Stimulated activated CD8-positive, alpha-beta memory T cell treated with anti-CD3 and anti-CD28 coated beads, Interleukin-15, amount 100 ng/mL, for 4 hours (primary cell): Measurements from ENCODE around the gene LIN28B.
"Not testable (repeated sequence)": the region's sequence is repeated elsewhere in the genome, so short reads cannot be mapped to it uniquely, and the experiment has no call there.

Experiments used
- DNase-seq, 2 donors: peaks; one replicate each; pipeline ENCODE4 v3.0.0-alpha.2; 2020; ENCODE audit warnings: low read depth in 2 of 2

LIN28B gene

GRCh38 chr6:105013459-105013858 is 56.6 kb downstream of the LIN28B start:
- DNase-seq: not testable (repeated sequence)

DNA sequence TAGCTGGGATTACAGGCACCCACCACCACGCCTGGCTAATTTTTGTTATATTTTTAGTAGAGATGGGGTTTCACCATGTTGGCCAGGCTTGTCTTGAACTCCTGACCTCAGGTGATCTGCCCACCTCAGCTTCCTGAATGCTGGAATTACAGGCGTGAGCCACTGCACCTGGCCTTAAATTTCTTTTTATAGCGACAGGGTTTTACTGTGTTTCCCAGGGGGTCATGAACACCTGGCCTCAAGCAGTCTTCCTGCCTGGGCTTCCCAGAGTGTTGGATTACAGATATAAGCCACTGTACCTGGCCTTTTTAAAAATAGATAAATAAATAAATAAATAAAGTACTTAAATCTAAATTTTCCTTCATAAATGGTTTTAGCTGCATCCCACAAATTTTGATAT is 57.5 kb downstream of the LIN28B start:
- no peak for DNase-seq

GRCh38 chr6:105014954-105015353 is 58.0 kb downstream of the LIN28B start:
- DNase-seq: no peak

DNA sequence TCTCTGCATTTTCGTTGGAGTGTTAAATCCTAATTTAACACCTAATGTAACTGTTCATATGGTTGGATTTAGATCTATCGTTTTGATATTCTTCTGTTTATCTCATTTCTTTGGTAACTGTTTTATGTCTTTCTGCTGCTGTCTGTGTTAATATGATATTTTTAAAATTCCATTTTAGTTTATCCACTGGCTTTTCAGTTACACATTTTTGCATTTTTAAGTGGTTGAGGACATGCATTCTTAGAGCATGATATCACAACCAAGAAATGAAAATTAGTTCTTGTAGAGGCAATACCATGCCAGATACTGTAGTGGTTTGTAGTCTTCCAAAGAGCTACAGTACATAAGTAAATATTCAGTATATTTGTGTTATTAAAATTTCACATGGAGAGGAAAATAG is 58.6 kb downstream of the LIN28B start:
- no peak for DNase-seq

DNA sequence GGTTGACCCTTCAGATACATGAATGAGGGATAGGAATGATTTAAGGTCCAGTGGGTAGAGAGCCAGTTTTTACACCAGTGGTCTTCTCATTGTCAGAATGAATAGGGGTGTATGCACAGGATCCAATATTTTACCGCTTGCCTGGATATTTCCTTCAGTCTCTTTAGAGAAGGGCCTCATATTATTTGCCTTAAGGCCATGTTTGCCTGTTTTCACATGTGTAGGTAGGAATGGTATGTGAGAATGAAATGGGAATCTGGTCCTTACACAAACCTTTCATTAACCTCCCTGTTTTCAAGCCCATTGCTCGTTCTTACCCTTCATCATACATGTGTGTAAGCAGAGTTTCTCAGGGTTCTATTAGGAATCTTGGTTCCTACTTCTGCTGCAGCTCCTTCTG is 62.4 kb downstream of the LIN28B start:
- no peak for DNase-seq

DNA sequence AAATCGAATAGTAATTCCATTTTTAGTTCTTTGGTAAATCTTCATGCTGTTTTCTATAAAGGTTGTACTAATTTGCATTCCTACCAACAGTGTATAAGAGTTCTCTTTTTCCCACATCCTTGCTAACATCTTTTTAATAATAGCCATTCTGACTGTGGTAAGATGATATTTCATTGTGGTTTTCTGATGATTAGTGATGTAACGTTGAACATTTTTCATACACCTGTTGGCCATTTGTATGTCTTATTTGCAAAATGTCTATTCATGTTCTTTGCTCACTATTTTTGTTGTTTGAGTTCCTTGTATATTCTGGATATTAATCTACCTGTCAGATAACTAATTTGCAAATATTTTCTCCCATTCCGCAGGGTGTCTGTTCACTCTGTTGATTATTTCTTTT is 64.5 kb downstream of the LIN28B start:
- no peak for DNase-seq

DNA sequence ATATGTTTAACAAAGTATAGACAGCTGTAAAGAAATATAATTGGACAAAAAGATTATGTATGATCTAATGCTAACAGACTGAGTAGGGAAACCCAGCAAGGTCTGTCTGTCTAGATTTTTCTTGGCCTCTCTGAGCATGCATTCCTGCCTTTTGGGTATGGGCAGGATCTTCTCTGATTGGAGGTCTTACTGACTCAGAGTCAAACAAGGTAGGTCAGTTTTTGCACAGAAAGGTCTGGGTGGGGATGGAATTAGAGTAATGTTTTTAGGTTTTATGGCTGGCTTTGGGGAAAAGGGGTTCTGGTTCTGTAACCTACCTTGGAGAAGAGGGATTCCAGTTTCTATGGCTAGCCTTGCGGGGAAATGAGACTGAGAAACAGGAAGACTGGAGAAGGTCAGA is 65.5 kb downstream of the LIN28B start:
- DNase-seq: no peak

- no peak for DNase-seq
Observed at GRCh38 chr6:105024803-105025202, 67.9 kb downstream of the LIN28B start.

DNA sequence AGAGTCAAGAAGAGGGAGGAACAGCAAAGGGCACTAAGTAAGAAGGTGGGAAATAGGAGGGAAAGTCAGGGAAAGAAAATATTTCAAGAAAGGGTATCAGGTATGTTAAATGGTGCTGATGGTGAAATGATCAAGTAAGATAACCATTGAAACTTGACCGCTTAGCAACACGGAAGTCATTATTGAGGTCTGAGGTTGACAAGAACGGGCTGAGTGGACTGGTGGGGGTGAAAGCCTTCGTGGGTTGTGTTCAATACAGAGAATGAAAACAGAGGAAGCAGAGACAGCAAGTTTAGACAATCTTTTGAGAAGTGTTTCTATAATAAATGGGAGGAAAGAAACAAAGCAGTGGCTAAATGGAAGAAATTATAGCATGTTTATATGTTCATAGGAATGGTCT is 72.0 kb downstream of the LIN28B start:
- no peak for DNase-seq

DNA sequence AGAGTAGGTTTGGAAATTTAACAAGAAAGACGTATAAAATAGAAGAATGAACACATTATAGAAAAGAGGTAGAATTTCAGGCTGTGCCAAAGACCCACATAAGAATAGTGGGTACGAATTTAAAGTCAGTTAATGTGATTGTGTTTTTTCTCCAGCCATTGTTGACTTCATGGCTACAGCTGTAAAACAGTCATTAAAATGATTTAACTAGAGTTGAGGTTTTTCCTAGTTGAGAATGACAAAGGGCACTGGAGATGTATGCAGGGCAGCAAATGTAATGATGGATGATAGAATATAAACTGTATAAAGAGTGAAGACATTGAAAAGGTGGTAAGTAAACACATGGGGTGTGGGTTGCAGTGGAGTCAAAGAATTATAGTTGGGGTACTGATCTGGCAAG is 72.7 kb downstream of the LIN28B start:
- no peak for DNase-seq

- no peak for DNase-seq
Observed at GRCh38 chr6:105034470-105034869, 77.6 kb downstream of the LIN28B start.

DNA sequence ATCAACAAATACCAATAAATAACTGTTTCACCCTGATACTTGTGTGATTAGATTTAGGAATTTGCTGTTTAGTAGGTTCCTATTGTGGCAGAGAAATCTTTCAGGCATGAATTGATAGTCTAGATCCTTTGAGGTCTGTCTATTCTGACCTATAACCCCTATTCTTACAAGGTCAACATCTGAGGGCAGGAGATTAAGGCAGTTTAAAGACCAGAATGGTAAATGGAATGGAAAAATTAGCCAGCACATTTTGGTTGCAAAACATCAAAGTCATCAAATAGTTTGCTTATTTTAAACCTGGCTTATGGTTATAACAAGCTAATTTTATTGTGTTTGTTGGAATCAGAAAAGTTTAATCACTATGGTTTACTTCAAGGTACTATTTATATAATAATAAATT is 78.4 kb downstream of the LIN28B start:
- DNase-seq: no peak

DNA sequence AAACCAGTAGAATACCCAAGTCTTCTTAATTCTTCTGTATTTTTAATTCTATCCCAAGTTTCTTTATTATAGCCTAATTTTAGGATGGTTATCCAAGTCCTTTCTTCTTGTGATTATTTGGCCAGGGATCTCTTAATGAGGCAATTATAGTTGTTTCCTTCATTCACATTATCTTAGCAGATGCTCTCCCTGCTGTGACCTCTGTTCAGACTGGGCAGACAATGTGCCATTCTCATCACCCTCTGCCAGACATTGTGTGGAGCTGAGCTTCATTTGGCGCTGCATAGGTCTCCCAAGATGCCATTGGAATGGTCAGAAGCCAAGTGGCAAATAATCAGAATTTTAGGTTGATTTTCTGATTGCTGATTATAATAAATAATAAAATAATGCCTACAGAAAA is 79.4 kb downstream of the LIN28B start:
- DNase-seq: no peak

DNA sequence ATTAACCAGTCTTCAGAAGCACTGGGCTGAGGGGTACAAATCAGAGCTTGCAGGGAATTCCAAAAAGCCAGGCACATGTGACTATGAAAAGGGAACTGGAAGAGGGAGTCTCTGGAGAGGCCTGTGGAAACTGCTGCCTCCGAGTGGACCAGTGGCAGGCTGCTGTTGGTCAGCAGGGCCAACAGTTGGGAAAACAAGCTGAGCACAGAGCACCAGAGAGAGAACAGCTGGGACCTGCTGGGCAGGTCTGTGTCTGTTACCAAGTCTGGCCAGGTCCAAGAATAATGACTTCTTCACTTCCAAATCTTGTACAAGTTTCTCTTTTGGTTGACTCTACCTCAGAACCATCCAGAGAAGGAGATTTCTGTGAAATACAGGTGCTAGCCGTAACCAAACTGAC is 81.4 kb downstream of the LIN28B start:
- DNase-seq: no peak

DNA sequence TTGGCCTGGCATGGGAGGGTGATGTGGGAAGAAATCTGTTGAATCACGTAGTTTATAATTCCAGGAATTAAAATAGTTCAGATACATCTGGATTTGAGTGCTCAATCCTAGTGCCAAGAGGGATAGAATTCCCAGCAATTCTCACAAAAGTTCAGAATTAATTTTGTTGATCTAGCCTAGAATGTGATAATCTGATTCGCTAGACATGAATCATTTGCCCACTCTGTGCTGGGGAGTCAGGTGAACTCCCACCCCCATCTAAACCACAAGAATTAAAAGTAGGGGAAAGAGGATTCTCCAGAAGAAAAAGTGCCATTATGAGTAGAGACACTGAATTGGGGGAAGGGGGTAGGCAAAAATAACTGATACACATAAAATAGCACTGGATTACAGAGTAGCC is 85.0 kb downstream of the LIN28B start:
- no peak for DNase-seq

GRCh38 chr6:105042648-105043047 is 85.7 kb downstream of the LIN28B start:
- no peak for DNase-seq

- DNase-seq: no peak
Observed at GRCh38 chr6:105043979-105044378, 87.1 kb downstream of the LIN28B start.

GRCh38 chr6:105045526-105045925 is 88.6 kb downstream of the LIN28B start:
- no peak for DNase-seq

DNA sequence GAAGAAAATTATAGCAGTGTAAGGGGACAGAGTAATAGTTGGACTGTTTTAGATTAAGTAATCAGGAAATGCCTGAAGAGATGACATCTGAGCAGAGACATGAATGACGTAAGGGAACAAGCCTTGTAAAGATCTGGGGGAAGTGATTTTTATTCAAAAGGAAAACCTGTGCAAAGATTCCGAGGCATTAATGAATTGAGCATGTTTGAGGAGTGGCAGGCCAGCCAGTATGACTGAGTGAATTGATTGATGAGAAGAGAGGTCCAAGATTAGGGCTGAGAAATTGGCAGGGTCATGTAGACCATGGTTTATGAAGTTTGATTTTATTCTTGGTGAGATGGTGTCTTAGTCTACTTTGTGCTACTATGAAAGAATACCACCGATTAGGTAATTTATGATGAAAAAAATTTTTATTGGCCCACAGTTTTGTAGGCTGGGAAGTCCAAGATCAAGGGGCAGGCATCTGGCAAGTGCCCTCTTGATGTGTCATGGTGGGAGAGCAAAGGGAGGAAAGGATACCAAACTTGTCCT is 95.1 kb downstream of the LIN28B start:
- DNase-seq: no peak

- DNase-seq: no peak
Observed at GRCh38 chr6:105056646-105057045, 99.7 kb downstream of the LIN28B start.

DNA sequence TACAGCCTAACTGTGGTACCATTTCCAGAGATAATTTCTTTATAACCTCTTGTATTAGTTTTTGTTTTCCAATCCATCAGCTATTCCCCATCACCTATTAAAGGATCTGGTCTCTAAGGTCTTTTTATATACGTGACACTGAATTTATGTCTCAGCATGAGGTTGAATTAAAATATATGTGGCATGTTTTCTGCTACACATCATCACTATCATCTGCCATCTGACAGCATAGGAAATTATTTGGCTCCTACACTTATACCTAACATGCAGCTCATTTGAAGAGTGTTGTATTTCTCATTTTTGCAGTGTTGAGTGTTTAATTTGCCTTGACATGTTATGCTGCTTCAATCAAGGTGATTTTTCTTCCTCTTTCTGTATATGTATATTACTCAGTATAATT is 100.3 kb downstream of the LIN28B start:
- no peak for DNase-seq

DNA sequence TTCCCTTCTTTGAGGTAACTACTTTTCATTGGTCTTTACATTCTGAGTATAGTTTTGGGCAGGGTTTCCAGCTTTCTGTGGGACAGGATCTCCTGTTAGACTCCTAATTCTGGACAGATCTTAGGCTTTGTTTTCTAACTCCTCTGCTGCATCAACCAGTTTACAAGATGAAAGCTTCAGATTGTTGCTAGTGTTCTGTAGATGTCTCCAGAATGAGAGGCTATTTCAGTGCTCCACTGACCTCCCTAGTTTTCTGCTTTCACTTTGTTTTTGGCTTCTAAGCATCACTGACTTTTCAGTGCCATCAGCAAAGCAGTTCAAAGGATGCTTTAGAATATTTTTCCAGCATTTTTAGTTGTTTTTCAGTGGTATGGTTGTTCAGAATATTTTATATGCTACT is 101.4 kb downstream of the LIN28B start:
- no peak for DNase-seq

GRCh38 chr6:105058846-105059245 is 101.9 kb downstream of the LIN28B start:
- DNase-seq: no peak

DNA sequence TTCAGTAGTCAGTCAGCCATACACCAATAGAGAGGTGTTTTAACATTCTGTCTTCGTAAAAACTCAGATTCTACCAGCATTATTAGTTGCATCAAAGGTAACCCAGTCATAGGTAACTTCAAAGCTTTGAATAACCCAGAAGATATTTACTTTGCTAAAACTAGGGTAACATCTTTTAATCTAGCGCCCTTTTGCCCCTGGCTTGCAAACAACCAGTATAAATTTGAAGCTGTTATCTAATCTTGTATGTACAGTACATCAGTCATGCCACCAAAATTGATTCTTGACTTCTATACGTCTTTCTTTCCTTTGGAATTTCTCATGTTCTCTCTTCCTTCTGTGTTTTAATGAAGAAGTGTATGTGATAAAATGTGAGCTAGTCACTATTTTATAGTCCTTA is 109.3 kb downstream of the LIN28B start:
- DNase-seq: no peak

GRCh38 chr6:105066836-105067235 is 109.9 kb downstream of the LIN28B start:
- no peak for DNase-seq
